ENCODE results near the gene TNF.

The TNF gene

GRCh38 chr6:31575335-31575901 is at the start of gene TNF:
TSS of gene TNF (plus strand) at chr6:31575565. CDS start at chr6:31575742, 177 bp downstream.
- DNase-seq = no peak

- DNase-seq = peak; percentile 23
These were observed 49.3 kb upstream of the TNF start for GRCh38 chr6:31525932-31526591.

GRCh38 chr6:31528307-31528777 is 47.0 kb upstream of the TNF start:
- DNase-seq = no peak

GRCh38 chr6:31528821-31529328 is 46.5 kb upstream of the TNF start, which contains the start of gene MCCD1:
TSS of gene MCCD1 (plus strand) at chr6:31528962. CDS start at chr6:31529015, 53 bp downstream.
- DNase-seq = no peak

GRCh38 chr6:31529329-31530150 is 45.8 kb upstream of the TNF start:
- DNase-seq = no peak

- no peak for DNase-seq
These were observed 44.7 kb upstream of the TNF start for GRCh38 chr6:31530659-31531058.

GRCh38 chr6:31531162-31531561 is 44.2 kb upstream of the TNF start:
- no peak for DNase-seq

GRCh38 chr6:31531771-31532643 is 43.4 kb upstream of the TNF start:
- DNase-seq = no peak

GRCh38 chr6:31532644-31533454 is 42.5 kb upstream of the TNF start:
- no peak for DNase-seq

- no peak for DNase-seq
These were observed 41.9 kb upstream of the TNF start for GRCh38 chr6:31533455-31533841.

GRCh38 chr6:31534011-31534410 is 41.4 kb upstream of the TNF start:
- no peak for DNase-seq

- no peak for DNase-seq
These were observed 40.8 kb upstream of the TNF start for GRCh38 chr6:31534521-31535040.

GRCh38 chr6:31535538-31536324 is 39.6 kb upstream of the TNF start:
- DNase-seq = no peak

- DNase-seq = no peak
These were observed 36.5 kb upstream of the TNF start for GRCh38 chr6:31538805-31539400.

- DNase-seq = no peak
These were observed 34.7 kb upstream of the TNF start for GRCh38 chr6:31540640-31541039.

- DNase-seq = peak; percentile 33
These were observed 34.2 kb upstream of the TNF start for GRCh38 chr6:31541059-31541657.

- DNase-seq = peak; percentile 95
These were observed 33.5 kb upstream of the TNF start, which contains the start of gene DDX39B for GRCh38 chr6:31541658-31542521. TSS of gene DDX39B (minus strand) at chr6:31542003. CDS start at chr6:31540532, 1,471 bp downstream.

GRCh38 chr6:31543639-31544038 is 31.7 kb upstream of the TNF start:
- DNase-seq = no peak

- DNase-seq = no peak
These were observed 30.7 kb upstream of the TNF start for GRCh38 chr6:31544676-31545075.
